ENCODE data around the gene ENKUR.

DNA sequence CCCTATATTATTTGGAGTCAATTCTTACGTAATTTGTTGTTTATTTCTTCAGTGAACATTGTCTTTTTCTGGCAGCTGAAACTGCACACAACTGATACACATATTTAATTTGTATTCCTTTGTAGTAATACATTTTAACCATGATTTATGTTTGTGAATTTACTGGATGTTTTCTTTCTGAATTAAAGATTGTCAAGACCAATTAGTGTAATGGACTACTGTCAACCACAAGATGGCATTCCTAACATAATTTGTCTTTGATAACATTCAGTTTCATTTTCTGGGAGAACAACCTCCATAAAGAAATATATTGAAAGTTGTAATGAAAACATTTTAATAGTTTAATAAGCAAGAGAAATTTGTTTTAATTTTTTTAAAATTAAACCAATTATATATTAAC is 10.5 kb upstream of the ENKUR start:
- TF ChIP-seq TAF1 (IDR thresholded peaks at IDR 0.05; ENCODE audit: borderline replicate concordance, low read depth, low read length) (no peak), POLR2AphosphoS5 (IDR thresholded peaks at IDR 0.05; ENCODE audit: low read depth, low read length) (no peak), POLR2A (IDR thresholded peaks at IDR 0.05; ENCODE audit: low read depth, low read length) (no peak)

All from GM12892 (cell line).